Measurements from ENCODE around the gene HACE1. TPM values are rescaled to one million over a fixed set of nuclear protein-coding genes. Genes with fewer than 3 reads are reported as not detected.
"Not testable (repeated sequence)": the region's sequence is repeated elsewhere in the genome, so short reads cannot be mapped to it uniquely, and the experiment has no call there.

The HACE1 gene
- total RNA-seq, 4 donors from 2014 or later = 3.6 to 9.0 (median 5.1) TPM

- TF ChIP-seq CTCF (IDR thresholded peaks at IDR 0.05 in 4 of 5, conservative IDR thresholded peaks at IDR 0.05 in 1 of 5) (no peak), POLR2A (IDR thresholded peaks at IDR 0.05) (no peak)
- in situ Hi-C loops (cut with MboI; ENCODE audit: low sequenced_read_pairs in 4 of 4) = no loop called here
- Histone ChIP-seq H3K4me1 (no peaks in the 10 kb centered on the region), H3K36me3 (no peaks in the 10 kb centered on the region), H3K27ac (no peak overlapping the region), H3K4me3 (no peak overlapping the region), H3K27me3 (no peaks in the 10 kb centered on the region), H3K9me3 (no peaks in the 10 kb centered on the region)
- no peak for DNase-seq
- ATAC-seq = no peak
- intact Hi-C loops (cut with DNase I; ENCODE audit: low total_unique reads) = no loop called here
Measured at GRCh38 chr6:104814743-104815142, 45.0 kb downstream of the HACE1 start.

GRCh38 chr6:104813552-104813951, 46.2 kb downstream of the HACE1 start:
- Histone ChIP-seq H3K27me3 (no peaks in the 10 kb centered on the region), H3K4me3 (no peak overlapping the region), H3K9me3 (no peaks in the 10 kb centered on the region), H3K27ac (no peak overlapping the region), H3K4me1 (no peaks in the 10 kb centered on the region), H3K36me3 (no peaks in the 10 kb centered on the region)
- in situ Hi-C loops (cut with MboI; ENCODE audit: low sequenced_read_pairs in 4 of 4) (no loop called here), intact Hi-C loops (cut with DNase I; ENCODE audit: low total_unique reads) (no loop called here)
- ATAC-seq = no peak
- no peak for TF ChIP-seq CTCF (IDR thresholded peaks at IDR 0.05 in 4 of 5, conservative IDR thresholded peaks at IDR 0.05 in 1 of 5)
- TF ChIP-seq POLR2A (IDR thresholded peaks at IDR 0.05) = no peak
- no peak for DNase-seq

GRCh38 chr6:104809116-104809515, 50.6 kb downstream of the HACE1 start:
- ATAC-seq = no peak
- intact Hi-C loops (cut with DNase I; ENCODE audit: low total_unique reads) (no loop called here), in situ Hi-C loops (cut with MboI; ENCODE audit: low sequenced_read_pairs in 4 of 4) (no loop called here)
- H3K36me3 ChIP-seq = no peaks in the 10 kb centered on the region
- H3K27ac ChIP-seq = no peak overlapping the region
- H3K4me3 ChIP-seq = no peak overlapping the region
- TF ChIP-seq POLR2A (IDR thresholded peaks at IDR 0.05) = no peak
- TF ChIP-seq CTCF (IDR thresholded peaks at IDR 0.05 in 4 of 5, conservative IDR thresholded peaks at IDR 0.05 in 1 of 5) = no peak
- H3K9me3 ChIP-seq = no peaks in the 10 kb centered on the region
- no peaks in the 10 kb centered on the region for H3K4me1 ChIP-seq
- no peak for DNase-seq
- no peaks in the 10 kb centered on the region for H3K27me3 ChIP-seq

GRCh38 chr6:104805335-104805734, 54.4 kb downstream of the HACE1 start:
- H3K4me3 ChIP-seq; H3K9me3 ChIP-seq; H3K27ac ChIP-seq; H3K27me3 ChIP-seq; intact Hi-C loops (cut with DNase I; ENCODE audit: low total_unique reads); H3K4me1 ChIP-seq; DNase-seq; in situ Hi-C loops (cut with MboI; ENCODE audit: low sequenced_read_pairs in 4 of 4); H3K36me3 ChIP-seq; ATAC-seq: not testable (repeated sequence)

- no peak overlapping the region for H3K4me3 ChIP-seq
- intact Hi-C loops (cut with DNase I; ENCODE audit: low total_unique reads) (loop anchor here (2.0 kb wide), 1 partner anchor 78 kb away; no protein-coding TSS in a partner anchor), in situ Hi-C loops (cut with MboI; ENCODE audit: low sequenced_read_pairs in 4 of 4) (no loop called here)
- DNase-seq (no peak), ATAC-seq (no peak)
- no peak for TF ChIP-seq CTCF (IDR thresholded peaks at IDR 0.05 in 4 of 5, conservative IDR thresholded peaks at IDR 0.05 in 1 of 5)
- no peak for TF ChIP-seq POLR2A (IDR thresholded peaks at IDR 0.05)
- no peaks in the 10 kb centered on the region for H3K9me3 ChIP-seq
- no peak overlapping the region for H3K27ac ChIP-seq
- H3K27me3 ChIP-seq = no peaks in the 10 kb centered on the region
- peaks cover 0 to 9% of the 10 kb centered on the region in 2 donors for H3K36me3 ChIP-seq
- no peaks in the 10 kb centered on the region for H3K4me1 ChIP-seq
Measured at GRCh38 chr6:104799134-104799657, 60.5 kb downstream of the HACE1 start.

Measured in gastrocnemius medialis (tissue), 4 donors.